ENCODE measurements around the gene RBBP7. TPM values are rescaled to one million over a fixed set of nuclear protein-coding genes. Genes with fewer than 3 reads are reported as not detected.

Gene RBBP7
- total and polyA plus RNA-seq, 3 donors from 2014 or later: 206 to 375 (median 311) TPM

DNA sequence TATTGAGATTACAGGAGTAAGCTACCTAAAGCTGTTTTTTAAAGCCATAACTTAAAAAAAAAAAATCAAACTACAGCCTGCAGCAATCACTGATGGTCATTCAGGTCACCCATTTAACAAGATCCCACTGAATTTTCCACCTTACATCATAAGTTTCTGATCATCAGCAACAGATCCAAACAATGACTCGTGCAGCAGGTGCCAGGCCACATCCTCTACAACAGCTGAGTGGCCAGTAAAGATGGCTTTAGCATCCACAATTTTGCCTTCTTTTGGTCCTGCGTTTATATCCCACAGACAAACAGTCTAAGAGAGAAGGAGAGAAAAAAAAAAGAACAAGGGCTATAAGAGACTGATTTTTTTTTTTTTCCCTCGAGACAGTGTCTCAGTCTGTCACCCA lies 16.6 kb downstream of the RBBP7 start:
- Histone ChIP-seq H3K27ac (no peak overlapping the region), H3K36me3 (ENCODE audit: low read depth, missing control alignments) (no peaks in the 10 kb centered on the region), H3K4me3 (no peak overlapping the region), H3K4me1 (peaks cover 3% of the 10 kb centered on the region), H3K9me3 (no peaks in the 10 kb centered on the region), H3K27me3 (no peaks in the 10 kb centered on the region)
- TF ChIP-seq CTCF (IDR thresholded peaks at IDR 0.05): no peak
- no peak for TF ChIP-seq POLR2A (IDR thresholded peaks at IDR 0.05)
- 62 to 74% methylated on average over 3 of the region's 3 CpGs for WGBS, 2 donors
- DNase-seq: no peak
- intact Hi-C loops (cut with DNase I; ENCODE audit: low total_unique reads): no loop called here

GRCh38 chrX:16852617-16853179 lies 17.5 kb downstream of the RBBP7 start:
- H3K9me3 ChIP-seq: no peaks in the 10 kb centered on the region
- no peak overlapping the region for H3K4me3 ChIP-seq
- TF ChIP-seq POLR2A (IDR thresholded peaks at IDR 0.05) (no peak), CTCF (IDR thresholded peaks at IDR 0.05) (no peak)
- no peak overlapping the region for H3K27ac ChIP-seq
- intact Hi-C loops (cut with DNase I; ENCODE audit: low total_unique reads): no loop called here
- no peak for DNase-seq
- peaks cover 3% of the 10 kb centered on the region for H3K4me1 ChIP-seq
- H3K36me3 ChIP-seq (ENCODE audit: low read depth, missing control alignments): no peaks in the 10 kb centered on the region
- H3K27me3 ChIP-seq: no peaks in the 10 kb centered on the region
- 78 to 96% methylated on average over 9 to 12 of the region's 12 CpGs for WGBS, 2 donors

DNA sequence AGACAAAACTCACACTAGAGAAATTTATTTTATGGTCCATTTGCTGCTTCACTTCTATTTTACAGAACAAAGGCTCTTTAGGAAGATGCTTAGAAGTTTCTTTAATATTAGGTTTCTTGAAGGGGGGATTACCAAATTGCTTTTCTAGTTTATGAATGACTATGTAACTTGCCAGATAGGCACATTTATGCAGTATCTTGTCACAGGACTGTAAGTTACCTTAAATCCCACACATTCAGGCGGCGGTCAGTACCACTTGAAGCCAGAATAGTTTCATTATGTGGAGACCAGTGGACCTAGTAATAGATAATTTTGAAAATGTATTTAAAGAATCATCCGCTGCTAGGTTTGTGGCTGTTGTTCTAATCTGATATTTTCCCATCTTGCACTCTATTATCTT lies 18.3 kb downstream of the RBBP7 start:
- Histone ChIP-seq H3K36me3 (ENCODE audit: low read depth, missing control alignments) (no peaks in the 10 kb centered on the region), H3K27ac (no peak overlapping the region), H3K9me3 (no peaks in the 10 kb centered on the region), H3K4me3 (no peak overlapping the region), H3K4me1 (no peaks in the 10 kb centered on the region), H3K27me3 (no peaks in the 10 kb centered on the region)
- 44 to 88% methylated on average over 3 of the region's 3 CpGs for WGBS, 2 donors
- TF ChIP-seq POLR2A (IDR thresholded peaks at IDR 0.05): no peak
- TF ChIP-seq CTCF (IDR thresholded peaks at IDR 0.05): no peak
- intact Hi-C loops (cut with DNase I; ENCODE audit: low total_unique reads): no loop called here
- no peak for DNase-seq

DNA sequence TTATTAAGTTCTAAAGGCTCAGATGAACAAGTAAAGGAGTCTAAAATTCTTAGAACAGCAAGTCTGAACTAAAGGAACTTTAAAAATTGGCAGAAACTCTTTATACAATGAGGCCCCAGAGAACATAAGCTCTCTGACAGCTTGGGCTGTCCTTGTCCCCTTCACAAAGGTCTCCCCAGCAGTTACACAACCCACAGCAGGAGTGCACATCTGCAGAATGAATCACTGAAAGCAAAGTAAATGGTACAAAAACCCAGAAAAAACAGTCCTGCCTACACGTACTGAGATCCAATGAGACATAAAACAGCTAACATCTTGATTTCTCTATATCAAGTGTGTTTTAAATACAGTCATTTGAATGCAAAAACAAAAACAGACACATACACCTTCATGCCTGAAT lies 18.7 kb downstream of the RBBP7 start:
- H3K9me3 ChIP-seq: no peaks in the 10 kb centered on the region
- H3K27ac ChIP-seq: no peak overlapping the region
- WGBS, 2 donors: 50% methylated on average over 1 of the region's 1 CpG
- H3K4me1 ChIP-seq: no peaks in the 10 kb centered on the region
- intact Hi-C loops (cut with DNase I; ENCODE audit: low total_unique reads): no loop called here
- H3K36me3 ChIP-seq (ENCODE audit: low read depth, missing control alignments): no peaks in the 10 kb centered on the region
- no peaks in the 10 kb centered on the region for H3K27me3 ChIP-seq
- no peak for TF ChIP-seq CTCF (IDR thresholded peaks at IDR 0.05)
- no peak for TF ChIP-seq POLR2A (IDR thresholded peaks at IDR 0.05)
- no peak for DNase-seq
- H3K4me3 ChIP-seq: no peak overlapping the region

DNA sequence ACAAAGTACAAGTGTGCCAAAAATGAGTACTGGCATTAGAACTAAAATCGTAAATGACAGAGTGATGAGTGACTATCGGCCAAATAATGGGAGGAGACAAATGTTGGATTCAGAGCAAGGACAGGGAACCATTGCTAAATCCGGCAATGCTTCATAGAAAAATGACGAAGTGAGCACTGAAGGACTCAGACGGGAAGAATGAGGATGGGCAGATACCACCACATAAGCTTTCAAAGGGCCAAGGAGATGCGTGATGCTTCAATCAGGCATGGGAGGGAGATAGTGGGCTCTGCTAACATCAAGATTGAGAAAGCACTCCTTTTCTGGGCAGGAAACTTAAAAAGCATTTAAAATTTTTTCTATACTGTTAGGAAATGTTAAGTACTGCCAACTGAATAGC lies 21.6 kb downstream of the RBBP7 start:
- Histone ChIP-seq H3K4me3 (no peak overlapping the region), H3K36me3 (ENCODE audit: low read depth, missing control alignments) (no peaks in the 10 kb centered on the region), H3K27me3 (no peaks in the 10 kb centered on the region), H3K9me3 (no peaks in the 10 kb centered on the region), H3K4me1 (no peaks in the 10 kb centered on the region), H3K27ac (no peak overlapping the region)
- DNase-seq: no peak
- 45 to 60% methylated on average over 6 of the region's 6 CpGs for WGBS, 2 donors
- no peak for TF ChIP-seq CTCF (IDR thresholded peaks at IDR 0.05)
- no peak for TF ChIP-seq POLR2A (IDR thresholded peaks at IDR 0.05)
- intact Hi-C loops (cut with DNase I; ENCODE audit: low total_unique reads): no loop called here
